Amygdala (tissue), 56 donors: ENCODE data around the gene PSMD12.
"Not testable (repeated sequence)": the region's sequence is repeated elsewhere in the genome, so short reads cannot be mapped to it uniquely, and the experiment has no call there.

Experiments
- DNase-seq, 56 donors: peaks; one replicate each; lab custom pipeline; 2025; lab: John Stamatoyannopoulos, UW

PSMD12 gene

DNA sequence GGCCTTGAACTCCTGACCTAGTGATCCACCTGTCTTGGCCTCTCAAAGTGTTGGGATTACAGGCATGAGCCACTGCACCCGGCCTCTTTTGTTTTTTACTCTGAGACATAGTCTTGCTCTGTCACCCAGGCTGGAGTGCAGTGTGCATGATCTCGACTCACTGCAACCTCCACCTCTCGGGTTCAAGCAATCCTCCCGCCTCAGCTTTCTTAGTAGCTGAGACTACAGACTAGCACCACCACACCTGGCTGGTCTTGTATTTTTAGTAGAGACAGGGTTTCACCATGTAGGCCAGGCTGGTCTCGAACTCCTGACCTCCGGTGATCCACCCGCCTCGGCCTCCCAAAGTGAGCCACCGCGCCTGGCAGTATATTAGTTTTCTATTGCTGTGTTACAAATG lies 22.2 kb upstream of the PSMD12 start:
- not testable (repeated sequence) for DNase-seq

DNA sequence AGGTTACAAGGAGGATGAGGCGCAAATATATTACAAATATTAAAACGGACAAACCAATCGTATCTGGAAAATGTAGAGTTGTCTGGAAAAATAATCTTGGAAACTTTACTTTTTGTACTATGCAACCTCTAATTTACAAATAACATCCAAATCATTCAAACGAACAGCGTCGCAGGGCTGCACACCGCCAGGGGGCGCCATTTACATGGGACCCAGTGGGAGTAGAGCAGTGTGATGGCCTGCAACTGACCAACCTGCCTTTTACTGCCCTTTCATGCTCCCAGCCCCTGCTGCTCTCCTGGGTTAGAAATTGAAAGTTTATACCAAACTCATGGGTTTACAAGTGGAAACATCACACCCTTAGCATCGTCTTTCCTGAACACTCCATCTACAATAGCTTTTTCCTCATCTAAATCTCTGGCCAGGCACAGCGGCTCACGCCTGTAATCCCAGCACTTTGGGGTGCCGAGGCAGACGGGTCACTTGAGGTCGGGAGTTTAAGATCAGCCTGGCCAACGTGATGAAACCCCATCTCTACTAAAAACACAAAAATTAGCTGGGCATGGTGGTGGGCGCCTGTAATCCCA lies 20.7 kb upstream of the PSMD12 start:
- DNase-seq, result peak in 15 of 56 donors; percentile 6 to 60 (median 10)

DNA sequence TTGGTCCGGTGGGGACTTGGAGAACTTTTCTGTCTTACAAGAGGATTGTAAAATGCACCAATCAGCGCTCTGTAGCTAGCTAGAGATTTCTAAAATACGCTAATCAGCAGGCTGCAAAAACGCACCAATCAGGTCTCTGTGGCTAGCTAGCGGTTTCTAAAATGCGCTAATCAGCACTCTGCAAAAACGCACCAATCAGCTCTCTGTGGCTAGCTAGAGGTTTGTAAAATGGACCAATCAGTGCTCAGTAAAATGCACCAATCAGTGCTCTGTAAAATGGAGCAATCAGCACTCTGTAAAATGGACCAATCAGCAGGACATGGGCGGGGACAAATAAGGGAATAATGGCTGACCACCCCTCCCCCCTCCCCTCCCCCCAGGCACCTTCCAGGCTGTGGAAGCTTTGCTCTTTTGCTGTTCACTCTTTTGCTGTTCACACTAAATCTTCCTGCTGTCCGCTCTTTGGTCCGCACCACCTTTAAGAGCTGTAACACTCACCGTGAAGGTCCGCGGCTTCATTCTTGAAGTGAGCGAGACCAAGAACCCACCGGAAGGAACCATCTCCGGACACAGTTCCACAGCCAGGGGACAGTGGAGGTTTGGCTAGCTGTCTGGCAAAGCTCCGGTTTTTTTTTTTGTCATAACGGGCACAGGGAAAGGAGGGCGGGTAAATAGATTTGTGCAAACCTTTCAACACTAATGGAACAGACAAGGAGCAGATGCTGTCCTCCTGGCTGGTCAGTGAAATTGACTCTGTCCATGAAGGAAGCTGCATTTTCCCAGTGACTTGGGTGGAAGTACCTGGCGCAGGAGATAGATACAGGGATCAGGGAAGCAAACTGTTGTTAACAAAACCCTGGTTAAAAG lies 19.0 kb upstream of the PSMD12 start:
- DNase-seq, result no peak

DNA sequence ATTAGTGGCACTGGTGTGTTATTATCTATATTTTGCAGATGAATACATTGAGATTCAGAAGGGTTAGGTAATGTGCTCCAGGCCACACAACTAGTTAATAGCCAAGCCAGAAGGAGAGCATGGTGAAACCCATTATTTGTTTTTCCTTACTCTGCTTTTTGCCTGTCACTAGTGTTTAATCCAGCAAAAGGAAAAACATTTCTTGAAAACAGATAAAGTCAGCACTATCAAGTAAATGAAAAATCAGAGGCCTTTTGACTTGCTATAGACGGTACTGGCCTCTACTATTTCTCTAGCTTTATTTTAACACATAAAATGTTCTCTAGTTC lies 15.5 kb upstream of the PSMD12 start:
- no peak for DNase-seq

DNA sequence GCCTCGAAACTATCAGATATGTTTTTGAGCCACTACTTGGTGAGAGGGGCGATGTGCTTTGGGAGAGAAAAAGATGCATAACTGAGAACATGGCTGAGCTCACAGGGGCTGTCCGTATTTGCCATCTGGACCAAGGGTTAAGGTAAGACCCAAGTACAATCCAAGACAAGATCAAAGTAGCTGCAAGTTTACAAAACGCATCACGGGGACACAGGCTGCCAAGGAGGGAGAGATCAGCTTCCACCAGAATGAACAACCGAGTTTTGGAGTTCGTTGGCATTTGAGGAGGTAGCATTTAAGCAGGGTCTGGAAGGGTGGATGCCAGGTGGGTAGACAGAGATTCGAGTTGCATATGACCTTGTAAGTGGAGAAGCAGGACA lies 12.9 kb upstream of the PSMD12 start:
- DNase-seq, result peak in 2 of 56 donors; percentile 48 to 49

DNA sequence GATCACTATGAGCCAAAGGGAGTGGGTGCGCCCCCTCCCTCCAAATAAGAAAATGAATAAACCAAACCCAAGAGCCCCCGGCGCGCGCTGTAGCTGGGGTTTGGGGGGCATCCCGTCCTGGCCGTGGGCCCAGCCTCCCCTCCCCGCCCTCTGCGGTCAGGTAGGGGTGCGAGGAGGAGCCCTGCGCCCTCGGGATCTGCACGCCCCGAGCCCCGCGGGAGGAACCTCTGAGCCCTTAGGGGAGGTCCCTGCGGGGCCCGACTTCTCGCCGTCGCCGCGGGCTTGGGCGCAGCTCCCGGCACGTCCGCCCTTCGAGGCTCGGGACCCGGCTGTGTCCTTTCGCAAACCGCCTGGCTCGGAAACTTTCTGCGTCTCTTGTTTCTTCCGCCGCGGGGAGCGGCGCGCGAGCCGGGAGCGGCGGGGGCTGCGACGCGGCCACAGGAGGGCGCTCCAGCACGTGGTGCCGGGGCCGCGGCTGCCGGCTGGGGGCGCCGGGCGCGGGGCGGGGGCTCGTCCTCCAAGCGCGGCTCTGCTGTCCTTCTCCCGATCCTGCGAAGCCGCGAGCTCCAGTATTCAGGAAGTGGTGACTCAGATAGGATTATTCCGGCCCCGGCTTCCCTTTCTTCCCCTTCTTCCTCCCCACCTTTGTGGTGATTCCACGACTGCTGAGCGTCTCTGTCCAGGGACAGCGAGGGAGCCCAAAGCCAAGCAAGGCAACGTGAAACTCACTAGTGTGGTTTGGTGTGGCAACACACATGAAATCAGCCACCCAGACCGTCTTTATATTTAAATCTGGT lies 12.3 kb upstream of the PSMD12 start:
- DNase-seq, result peak in 46 of 56 donors; percentile 8 to 76 (median 50)

DNA sequence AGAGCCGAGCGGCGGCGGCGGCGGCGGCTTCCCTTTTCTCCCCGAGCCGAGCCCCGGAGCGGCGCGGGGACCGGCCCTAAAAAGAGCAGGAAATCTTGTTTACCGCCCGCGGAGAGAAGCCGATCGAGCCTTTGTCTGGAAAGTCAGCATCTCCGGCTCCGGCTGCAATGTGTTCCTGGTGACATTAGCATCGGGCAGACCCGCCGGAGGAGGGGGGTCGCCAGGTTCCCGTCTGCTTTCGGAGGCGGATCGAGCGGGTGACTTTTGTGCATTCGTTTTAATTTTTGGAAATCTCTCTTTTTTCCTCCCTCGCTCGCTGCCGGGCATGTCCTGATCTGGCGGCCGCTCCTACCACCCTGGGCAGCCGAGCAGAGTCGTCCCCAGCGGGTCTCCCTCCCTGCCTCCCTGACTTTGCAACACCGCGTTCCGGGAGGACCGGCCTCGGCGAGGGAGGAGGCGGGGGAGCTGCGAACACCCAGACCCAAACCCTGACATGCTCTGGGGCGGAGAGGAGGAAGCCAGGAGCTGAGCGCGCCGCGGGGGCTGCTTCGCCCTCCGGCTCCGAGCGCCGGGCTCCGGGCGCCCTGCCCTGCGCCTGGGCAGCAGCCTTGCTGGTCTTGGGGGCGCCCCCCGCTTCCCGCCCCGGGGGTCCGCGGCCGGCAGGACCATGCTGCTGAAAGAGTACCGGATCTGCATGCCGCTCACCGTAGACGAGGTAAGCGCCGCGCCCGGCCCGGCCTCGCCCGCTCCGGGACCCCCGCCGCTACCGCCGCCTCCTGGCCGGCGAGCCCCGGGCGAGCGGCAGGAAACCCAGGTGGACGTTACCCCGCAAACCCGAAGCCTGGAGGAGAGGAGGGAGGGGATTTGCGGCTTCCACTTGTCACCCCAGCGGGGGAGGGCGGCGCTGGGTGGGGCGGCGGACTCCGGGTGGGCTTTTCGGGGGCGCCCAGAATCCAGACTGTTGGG lies 11.4 kb upstream of the PSMD12 start:
- DNase-seq, result peak in 13 of 56 donors; percentile 7 to 65 (median 42)

DNA sequence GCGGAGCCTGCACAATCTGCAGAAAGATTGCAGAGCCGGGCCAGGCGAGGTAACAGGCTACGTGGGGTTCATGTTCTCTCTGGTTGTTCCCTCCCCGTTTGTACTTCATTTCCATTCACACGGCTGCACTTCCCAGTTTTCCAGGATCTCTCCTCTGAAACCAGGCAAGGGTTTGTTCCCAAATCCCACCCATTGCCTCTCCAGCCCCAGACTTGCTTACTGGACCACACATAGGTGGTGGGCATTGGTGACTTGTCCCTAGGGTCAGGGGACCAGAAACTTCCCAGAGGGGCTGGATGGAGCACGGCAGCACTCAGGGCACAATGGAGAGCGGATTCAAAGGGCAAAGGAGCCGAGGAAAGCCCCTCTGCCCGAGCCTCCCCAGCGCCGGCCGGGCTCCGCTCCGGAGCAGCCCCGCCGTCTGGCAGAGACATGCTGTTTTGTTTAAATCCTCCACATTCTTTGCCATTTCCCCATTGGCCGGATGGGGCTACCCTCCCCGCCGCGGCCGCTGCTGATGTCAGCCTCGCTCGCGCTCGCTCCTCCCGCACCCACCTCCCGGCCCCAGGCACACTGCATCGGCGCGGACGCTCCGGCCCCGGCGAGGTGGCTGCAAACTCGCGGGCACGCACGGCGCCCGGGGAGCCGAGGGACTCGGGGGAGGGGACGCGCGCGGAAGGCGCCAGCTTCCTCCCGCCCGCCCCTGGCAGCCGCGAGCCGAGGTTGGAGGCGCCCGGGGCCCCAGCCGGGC lies 10.5 kb upstream of the PSMD12 start, which contains the start of gene PITPNC1:
TSS of gene PITPNC1 (plus strand) at position 545 of the 751 bp plus-strand sequence.
- peak in 54 of 56 donors; percentile 25 to 88 (median 76) for DNase-seq

DNA sequence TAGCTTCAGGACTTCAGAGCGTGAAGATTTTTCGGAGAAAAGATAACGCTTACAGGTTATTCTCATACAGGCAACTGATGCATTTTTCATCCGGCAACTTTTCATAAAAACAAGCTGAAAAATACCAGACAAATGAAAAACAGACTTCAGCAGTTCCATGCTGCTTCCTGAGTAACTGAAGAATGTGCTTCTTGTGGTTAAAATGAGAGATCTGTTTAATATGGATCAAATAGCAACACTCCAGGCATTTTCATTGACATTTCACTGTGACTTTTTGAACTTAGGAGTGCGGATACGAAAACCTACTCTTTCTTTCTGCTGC lies 10.0 kb upstream of the PSMD12 start:
- no peak for DNase-seq

DNA sequence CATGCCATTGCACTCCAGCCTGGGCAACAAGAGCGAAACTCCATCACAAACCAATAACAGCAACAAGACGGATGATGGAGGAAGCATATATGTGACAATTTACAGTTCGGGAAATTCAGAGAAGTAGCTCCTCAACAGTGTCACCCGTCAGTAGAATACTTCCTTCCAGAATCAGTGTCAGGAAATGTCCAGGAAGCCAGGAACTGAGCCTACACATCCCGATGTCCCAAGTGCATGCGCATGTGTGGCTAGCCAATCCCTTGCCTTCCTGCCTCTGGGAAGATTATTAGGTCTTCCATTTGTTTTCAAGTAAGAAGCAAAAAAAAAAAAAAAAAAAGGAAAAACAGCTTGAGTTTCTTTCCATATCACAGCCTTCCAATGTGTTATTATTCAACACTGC lies 9.3 kb upstream of the PSMD12 start:
- no peak for DNase-seq

DNA sequence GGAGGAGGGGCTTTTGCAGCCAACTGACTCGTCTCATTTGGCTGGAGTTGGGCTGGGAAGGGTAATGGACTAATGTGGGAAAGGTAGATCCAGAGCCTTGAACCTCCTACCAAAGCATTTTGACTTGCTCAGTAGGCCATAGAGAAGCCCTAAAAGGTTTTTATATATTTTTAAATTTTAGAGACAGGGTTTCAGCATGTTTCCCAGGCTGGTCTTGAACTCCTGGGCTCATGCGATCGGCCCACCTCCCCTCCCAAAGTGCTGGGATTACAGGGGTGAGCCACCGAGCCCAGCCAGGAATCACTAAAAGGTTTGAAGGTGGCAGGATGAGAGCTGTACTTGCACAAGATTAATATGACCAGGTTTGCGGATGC lies 8.7 kb upstream of the PSMD12 start:
- DNase-seq, result no peak

DNA sequence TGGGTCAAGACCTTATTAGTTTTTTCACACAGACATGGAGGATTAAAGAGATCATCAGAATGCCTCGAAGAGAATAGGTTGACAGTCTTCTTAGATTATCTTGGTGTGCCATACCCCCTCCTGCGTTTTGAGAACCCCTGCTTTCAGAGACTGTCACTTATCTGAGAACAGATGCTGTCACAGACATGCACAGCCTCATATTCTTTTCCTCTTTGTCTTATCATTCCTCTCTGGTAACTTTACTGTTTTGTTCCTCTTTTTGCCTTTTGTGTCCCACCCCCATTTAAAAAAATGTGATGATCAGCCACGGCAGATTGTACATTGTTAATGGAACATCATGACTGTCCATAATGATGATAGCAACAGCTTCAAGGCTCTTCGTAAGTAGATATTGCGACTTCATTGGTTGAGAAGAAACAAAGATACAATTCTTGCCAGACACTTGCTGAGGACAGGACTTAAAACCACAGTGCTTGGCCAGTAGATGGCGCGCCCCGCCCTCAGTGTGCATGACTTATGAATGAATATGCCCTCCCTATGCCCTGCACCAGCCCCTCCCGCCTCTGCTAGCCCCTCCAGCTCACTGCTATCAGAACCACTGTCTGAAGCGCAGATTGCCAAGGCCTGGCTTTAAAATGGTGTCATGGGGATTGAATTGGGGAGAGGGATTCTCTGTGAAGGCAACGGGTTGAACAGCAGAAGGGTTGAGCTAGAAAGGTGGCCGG lies 8.1 kb upstream of the PSMD12 start:
- peak in 52 of 56 donors; percentile 4 to 87 (median 56) for DNase-seq

DNA sequence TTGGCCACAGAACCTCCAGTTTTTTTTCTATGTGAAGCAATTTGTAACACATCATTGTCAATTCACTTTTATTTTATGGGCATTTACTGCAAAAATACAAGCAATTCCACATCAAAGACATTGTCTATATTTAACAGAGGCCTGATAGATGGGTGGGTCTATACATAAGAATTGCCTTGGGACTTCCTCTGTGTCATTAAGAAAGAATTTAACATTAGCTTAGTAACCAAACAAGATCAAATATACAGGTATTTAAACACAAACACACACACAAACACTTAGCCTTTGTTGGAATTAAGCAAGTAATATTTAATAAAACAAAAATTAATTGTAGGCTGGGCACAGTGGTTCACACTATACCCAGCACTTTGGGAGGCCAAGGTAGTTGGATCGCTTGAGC lies 6.4 kb upstream of the PSMD12 start:
- no peak for DNase-seq

DNA sequence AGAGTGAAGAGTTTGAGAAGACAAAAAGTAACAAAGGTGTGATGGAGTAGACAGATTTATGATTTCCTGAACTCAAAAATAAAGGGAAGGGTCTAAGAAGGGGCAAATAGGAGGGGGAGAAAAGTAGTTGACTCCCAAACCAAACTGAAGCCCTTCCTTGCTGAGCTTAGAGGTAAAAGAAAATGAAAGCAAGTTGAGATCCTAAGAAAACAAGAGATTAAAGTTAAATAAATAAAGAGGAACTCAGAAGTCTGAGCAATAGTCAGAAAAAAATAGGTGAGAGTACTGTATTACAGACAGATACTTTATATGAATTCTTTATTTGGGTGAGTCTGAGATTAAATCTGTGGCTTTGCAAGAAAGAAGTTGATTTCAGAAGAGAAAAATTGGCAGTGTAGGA lies 3.3 kb upstream of the PSMD12 start:
- no peak for DNase-seq

DNA sequence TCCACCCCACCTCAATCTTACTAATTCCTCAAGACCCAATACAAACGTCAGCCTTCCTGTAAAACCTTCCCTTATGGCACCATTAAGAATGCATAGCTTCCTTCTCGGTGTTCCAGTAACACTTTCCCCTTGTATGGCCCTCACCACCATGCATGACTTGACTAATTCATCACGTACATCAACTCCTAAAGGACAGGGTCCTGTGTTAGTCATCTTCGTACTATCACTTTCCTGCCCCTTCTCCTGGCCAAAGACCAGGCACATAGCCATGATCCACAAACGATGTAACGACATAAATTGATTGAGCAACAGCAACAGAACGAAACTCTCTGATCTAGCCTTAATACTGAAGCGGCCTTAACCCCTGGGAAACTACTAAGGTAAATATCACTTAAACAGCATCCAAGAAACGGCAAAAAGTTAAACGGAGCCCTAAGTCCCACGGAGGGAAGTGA lies 612 bp downstream of the PSMD12 start:
- DNase-seq, result no peak

DNA sequence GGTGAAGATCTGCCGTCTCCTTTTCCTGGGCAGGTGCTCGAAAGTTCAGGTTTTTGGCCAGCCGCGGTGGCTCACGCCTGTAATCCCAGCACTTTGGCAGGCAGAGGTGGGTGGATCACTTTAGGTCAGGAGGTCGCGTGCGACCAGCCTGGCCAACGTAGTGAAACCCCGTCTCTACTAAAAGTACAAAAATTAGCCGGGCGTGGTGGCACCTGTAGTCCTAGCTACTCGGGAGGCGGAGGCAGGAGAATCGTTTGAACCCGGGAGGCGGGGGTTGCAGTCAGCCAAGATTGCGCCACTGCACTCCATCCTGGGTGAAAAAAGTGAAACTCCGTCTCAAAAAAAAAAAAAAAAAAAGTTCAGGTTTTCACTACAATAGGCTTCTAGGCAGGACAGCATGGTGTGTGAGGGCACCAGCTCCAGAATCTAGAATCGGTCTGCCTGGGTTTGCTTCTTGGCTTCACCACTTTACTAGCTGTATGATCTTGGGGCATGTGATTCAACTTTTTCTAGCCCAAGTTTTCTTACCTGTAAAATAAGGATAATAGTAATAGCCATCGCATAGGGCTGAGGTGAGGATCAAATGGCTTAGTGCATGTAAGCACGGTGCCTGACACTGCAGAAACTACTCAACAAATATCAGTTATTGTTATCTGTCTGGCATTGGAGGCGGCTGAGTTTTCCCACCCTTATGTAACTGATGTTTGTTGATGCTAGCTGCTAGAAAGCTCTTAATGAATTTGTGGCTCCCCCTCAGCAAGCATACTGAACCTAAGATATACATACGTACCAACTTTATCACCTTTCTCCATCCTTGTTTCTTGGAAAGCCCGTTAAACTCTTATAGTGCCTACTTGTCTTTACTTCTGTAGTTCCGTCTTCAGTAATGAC lies 1.3 kb downstream of the PSMD12 start:
- no peak for DNase-seq

DNA sequence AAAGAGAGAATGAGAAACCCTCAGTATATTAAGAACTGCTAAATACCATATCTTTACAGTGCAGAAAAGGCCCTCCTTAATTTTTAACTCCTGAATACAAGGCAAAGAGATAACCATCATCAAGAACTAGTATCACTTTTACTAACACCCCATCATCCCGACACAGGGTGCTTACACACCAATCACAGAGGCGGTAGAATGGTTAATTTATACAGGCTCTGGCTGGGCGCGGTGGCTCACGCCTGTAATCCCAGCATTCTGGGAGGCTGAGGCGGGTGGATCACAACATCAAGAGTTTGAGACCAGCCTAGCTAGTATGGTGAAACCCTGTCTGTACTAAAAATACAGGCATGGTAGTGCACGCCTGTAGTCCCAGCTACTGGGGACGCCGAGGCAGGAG lies 4.2 kb downstream of the PSMD12 start:
- DNase-seq, result no peak

DNA sequence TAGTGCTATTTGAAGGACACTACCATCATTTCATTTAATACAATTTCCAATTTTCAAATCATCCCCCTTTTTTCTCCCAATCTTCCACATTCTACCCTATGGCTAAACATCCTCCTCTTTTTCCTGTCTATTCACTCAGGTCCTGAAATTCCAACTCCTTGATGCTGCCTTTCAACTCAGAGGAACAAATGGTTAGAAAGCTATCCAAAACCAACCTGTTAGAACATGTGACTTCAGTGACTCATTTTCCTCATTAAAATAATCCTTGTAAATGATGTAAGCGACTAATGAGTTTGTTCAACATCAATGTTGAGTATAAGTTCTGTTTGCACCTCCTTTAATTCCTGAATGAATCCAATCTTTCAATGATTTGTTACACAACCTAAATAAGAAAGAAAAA lies 5.5 kb downstream of the PSMD12 start:
- no peak for DNase-seq
